ENCODE data around the gene MAP7.

Gene MAP7

DNA sequence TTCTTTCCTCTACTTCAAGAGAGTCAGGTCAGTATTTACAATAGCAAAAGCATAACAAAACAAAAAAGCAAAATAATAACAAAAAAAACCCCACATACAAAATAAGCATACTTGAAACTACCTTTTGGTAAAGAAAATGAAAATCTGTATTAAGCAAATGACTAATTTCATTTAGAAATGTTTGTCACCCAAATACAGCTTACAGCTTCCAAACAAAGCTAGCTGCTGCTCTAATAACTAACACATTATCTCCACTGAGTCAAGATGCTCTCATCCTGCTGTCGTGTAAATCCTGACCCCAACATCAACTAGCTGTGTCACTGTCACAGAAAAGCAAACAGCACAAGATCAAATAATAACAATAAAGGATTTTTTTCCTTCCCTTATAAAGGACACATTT is 21.7 kb downstream of the MAP7 start:
- DNase-seq (ENCODE audit: low spot score) = no peak

DNA sequence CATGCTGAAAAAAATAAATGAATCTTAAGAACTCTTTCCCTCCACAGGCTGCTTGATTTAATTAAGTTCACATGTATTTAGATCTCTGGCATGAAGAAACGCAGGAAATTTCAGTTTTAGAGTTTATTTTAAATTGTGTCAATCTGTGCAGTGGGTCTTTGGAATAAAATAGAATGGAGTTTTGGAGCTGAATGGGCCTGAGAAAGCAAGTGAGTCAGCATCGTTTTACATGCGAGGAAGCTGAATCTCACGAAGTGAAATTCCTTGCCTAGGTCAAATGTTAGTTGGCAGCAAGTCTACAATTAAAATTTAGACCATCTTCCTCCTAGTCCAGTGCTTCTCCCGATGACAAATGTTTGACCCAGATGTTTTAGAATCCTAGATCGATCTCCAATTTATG is 22.4 kb downstream of the MAP7 start:
- no peak for DNase-seq (ENCODE audit: low spot score)

GRCh38 chr6:136526937-136527336 is 23.3 kb downstream of the MAP7 start:
- no peak for DNase-seq (ENCODE audit: low spot score)

- peak; percentile 71 for DNase-seq (ENCODE audit: low spot score)
Measured at GRCh38 chr6:136526196-136526930, 23.9 kb downstream of the MAP7 start.

DNA sequence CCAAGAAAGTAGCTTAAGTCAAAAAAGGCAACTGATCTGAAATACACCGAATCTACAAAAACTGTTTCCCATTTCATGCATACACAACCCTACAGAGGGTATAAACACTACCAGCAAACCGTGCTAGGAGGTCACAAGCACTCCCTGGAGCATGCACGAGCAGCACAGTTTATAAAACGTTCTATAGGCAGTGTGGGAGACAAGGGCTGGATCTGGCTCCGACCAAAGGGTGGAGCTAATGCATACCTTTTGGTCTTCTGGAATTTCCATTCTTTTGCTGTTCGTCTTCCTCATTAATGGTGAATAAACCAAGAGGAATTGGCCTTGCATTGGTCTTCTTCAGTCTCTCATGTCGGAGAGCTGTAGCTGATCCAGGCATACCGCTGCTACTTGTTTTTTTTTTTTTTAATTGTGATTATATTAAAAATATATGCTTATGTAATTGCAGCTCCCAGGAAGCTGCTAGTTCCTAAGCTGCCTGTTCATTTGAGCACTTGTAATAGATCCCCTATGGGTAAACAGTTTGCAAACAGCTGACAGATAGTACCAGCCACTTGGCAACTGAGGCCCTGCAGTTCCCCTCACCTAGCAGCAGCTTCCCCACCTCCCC is 24.5 kb downstream of the MAP7 start:
- DNase-seq (ENCODE audit: low spot score) = no peak

GRCh38 chr6:136524936-136525413 is 25.2 kb downstream of the MAP7 start:
- no peak for DNase-seq (ENCODE audit: low spot score)

GRCh38 chr6:136524339-136524935 is 25.8 kb downstream of the MAP7 start:
- DNase-seq (ENCODE audit: low spot score) = no peak

DNA sequence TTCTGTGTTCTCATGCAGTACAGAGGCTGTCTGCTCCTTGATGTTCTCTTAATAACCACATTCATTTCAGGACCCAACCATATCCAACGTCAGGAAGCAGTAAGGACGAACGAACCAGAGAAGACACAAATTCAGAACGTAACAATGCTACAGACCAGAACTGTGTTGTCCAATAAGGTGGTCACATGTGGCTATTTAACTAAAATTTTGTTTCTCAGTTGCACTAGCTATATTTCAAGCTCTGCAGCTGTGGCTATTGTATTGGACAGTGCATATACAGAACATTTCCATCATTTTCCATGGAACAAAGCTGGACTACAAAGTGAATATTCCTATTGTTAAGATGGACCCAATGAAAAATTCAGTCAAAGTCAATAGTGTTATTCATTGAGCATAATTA is 27.0 kb downstream of the MAP7 start:
- DNase-seq (ENCODE audit: low spot score) = no peak

- no peak for DNase-seq (ENCODE audit: low spot score)
Measured at GRCh38 chr6:136522636-136523035, 27.6 kb downstream of the MAP7 start.

GRCh38 chr6:136521911-136522310 is 28.3 kb downstream of the MAP7 start:
- DNase-seq (ENCODE audit: low spot score) = no peak

GRCh38 chr6:136521427-136521826 is 28.8 kb downstream of the MAP7 start:
- no peak for DNase-seq (ENCODE audit: low spot score)

DNA sequence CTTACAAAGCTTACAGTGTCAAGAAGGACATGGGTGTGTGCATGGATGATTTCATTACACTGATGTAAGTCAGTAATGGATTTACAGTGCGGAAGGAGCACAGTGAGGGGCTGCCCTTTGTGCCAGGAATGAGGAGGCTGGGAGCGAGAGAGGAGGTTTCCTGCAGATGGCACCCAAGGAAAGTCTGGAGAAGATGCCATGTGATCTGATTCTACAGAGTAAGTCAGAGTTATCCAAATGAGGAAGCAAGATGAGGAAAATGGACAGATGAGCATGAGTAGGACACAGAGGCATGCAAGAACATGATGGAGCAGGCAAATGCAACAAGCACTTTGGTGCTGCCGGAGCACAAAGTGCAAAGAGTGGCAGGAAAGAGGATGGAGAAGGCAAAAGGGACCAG is 29.7 kb downstream of the MAP7 start:
- no peak for DNase-seq (ENCODE audit: low spot score)

DNA sequence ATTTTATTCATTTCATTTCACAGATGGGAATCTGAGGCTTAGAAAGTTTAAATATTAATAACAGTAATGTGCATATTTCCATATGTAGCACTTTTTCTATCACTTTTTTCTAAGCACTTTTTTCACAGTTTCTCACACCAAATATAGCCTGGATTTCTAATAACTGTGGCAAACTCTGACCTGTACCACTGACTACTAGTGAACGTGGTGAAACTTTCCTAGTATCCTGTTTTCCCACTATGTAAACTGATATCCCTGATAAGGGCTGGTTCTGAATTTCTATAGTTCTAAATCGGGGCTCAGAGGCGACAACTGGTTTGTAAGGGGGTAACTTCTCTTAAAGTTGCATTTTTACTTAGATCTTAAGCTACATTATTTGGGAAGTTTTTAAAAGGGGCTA is 32.6 kb downstream of the MAP7 start:
- no peak for DNase-seq (ENCODE audit: low spot score)

GRCh38 chr6:136517002-136517401 is 33.2 kb downstream of the MAP7 start:
- no peak for DNase-seq (ENCODE audit: low spot score)

DNA sequence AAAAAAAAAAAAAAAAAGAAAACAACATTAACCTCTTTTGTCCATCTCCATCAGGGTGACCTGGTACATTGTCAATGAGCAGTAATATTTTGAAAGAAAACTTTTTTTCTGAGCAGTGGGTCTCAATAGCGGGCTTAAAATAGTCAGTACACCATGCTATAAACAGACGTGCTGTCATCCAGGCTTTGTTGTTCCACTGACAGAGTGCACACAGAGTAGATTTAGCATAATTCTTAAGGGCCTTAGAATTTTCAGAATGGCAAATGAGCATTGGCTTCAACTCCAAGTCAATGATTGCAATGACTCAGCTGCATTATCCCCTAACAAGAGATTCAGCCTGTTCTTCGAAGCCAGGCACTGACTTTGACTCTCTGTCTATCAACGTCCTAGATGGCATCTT is 35.6 kb downstream of the MAP7 start:
- no peak for DNase-seq (ENCODE audit: low spot score)

DNA sequence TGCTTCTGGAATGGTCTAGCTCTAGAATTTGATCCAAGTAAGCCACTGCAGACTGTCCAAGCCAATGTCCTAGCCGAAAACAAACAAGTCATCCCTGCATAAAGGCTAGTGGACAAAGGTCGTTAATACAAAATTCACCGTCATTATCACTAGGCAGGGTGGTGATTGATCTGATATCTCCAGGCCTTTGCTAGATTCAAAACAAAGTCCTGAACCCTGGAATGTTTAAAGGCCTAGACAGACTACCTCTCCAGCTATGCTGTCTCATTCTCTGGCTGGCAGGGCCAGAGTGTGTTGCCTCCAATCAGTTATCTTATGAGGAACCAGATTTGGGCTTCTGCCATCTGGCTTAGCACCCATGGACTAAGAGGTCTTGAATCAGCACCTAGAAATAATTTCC is 38.3 kb downstream of the MAP7 start:
- no peak for DNase-seq (ENCODE audit: low spot score)

GRCh38 chr6:136511397-136511796 is 38.8 kb downstream of the MAP7 start:
- DNase-seq (ENCODE audit: low spot score) = no peak

DNA sequence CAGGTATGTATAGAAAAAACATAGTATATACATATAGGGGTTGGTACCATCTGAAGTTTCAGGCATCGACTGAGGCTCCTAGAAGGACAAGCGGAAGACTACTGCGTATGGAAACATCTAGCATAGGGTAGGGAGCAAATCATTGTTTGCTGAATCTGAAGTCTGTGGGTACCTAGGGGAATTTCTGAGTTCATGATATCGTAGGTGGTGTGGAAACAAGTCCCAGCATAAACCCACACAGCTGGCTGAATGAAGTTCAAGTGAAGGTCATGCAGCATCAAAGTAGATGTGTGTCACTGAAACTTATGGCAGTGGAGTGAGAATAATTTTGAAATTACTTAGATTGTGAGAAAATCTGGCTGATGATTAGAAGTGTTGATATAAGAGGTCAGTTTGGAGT is 39.4 kb downstream of the MAP7 start:
- DNase-seq (ENCODE audit: low spot score) = no peak

DNA sequence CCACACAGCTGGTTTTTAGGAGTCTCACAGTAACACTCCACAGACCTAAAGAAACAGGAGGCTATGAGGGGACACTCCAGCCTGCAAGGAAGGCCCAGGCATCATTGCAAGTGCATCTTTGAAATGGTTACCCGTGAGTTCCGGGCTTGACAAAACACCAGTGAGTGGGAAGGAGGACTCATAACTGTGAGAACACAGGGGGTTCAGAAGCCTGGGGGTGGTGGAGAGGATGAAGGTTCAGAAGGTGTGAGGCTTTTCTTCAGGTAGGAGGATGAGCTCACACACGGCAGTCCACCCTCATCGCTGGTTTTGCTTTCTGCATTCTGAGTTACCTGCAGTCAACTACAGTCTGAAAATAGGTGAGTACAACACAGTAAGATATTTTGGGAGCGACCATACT is 39.9 kb downstream of the MAP7 start:
- DNase-seq (ENCODE audit: low spot score) = no peak

- DNase-seq (ENCODE audit: low spot score) = no peak
Measured at GRCh38 chr6:136508725-136509392, 41.4 kb downstream of the MAP7 start.

GRCh38 chr6:136506124-136506799 is 44.0 kb downstream of the MAP7 start:
- DNase-seq (ENCODE audit: low spot score) = no peak

DNA sequence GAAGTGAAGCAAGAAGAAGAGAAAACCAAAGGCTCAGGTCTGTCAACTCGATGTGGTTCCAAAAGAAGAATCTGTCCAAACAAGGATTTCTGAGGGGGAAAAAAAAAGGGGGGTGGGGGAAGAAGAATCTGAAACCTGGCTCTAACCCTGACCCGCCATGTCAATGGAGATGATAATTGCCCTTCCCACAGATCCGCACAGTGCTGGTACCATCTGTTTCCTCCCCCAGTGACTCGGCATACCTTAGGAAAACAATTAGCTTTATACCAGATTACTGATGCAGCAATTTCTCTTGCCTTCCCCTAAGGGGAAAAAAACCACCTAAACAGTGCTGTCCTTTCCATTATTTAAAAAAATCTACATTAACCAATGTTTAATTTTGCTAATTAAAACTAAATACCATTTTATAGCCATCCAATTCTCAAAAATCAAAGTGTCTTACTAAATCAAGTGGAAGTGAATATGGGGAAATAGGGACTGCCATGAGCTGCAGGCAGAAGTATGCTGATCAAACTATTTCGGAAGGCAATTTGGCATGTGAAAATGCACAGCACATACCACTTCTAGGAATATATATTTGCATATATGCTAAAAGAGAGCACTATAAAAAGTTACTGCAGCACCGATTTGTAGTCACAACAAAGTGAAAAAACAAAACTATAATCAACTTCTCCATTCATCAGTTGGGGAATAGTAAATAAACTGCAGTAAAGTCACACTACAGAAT is 46.8 kb downstream of the MAP7 start:
- DNase-seq (ENCODE audit: low spot score) = no peak

Data from AG08396 (cell line).